MM.1S (cell line): ENCODE measurements around the gene KCNIP4.

Experiments used
- CTCF ChIP-seq: fragments of 300-600 bp; sonication (generic); IDR thresholded peaks from 2 replicates; pipeline ENCODE4 v1.5.1; 2016; ENCODE audit warnings: antibody characterized with exemption, low read length, mixed read lengths
- EZH2phosphoT487 ChIP-seq: fragments of 300-600 bp; sonication (generic); IDR thresholded peaks from 2 replicates; pipeline ENCODE4 v1.6.1; 2018; ENCODE audit warnings: antibody characterized with exemption, low read length

DNA sequence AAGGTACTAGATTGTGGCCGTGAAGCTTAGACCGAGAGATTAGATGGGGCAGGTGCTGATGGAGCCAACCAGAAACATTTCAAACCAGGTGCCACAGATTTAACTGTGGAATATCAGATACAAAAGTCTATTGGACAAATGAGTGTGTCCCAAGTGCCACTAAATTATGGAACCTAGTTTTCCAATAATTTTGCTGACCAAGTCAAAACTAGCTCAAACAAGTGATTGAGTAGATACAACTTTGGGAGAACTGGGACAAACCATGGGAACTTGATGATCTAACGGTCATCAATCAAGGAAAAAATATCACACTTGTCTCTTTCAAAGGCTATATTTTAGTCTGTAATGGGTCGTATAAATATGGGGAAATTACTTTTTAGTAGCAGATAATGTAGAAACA, 562.9 kb downstream of the KCNIP4 start:
- TF ChIP-seq CTCF: no peak
- TF ChIP-seq EZH2phosphoT487: no peak
